OCI-LY3 (cell line): ENCODE measurements around the gene SCN9A.

Experiments used
- EZH2phosphoT487 ChIP-seq: fragments of 200-600 bp; shearing (Covaris generic); IDR thresholded peaks from 2 replicates; pipeline ENCODE4 v1.6.1; 2018; ENCODE audit warnings: antibody characterized with exemption, mixed run types, low read depth
- TF ChIP-seq, protein P1 (sequence below): fragments of 200-600, 300-600 bp; sonication (generic); IDR thresholded peaks from 2 replicates; pipeline ENCODE4 v1.5.1; 2014; ENCODE audit warnings: antibody characterized with exemption, low read length, low read depth

- TF ChIP-seq, protein P1, sequence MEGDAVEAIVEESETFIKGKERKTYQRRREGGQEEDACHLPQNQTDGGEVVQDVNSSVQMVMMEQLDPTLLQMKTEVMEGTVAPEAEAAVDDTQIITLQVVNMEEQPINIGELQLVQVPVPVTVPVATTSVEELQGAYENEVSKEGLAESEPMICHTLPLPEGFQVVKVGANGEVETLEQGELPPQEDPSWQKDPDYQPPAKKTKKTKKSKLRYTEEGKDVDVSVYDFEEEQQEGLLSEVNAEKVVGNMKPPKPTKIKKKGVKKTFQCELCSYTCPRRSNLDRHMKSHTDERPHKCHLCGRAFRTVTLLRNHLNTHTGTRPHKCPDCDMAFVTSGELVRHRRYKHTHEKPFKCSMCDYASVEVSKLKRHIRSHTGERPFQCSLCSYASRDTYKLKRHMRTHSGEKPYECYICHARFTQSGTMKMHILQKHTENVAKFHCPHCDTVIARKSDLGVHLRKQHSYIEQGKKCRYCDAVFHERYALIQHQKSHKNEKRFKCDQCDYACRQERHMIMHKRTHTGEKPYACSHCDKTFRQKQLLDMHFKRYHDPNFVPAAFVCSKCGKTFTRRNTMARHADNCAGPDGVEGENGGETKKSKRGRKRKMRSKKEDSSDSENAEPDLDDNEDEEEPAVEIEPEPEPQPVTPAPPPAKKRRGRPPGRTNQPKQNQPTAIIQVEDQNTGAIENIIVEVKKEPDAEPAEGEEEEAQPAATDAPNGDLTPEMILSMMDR = no peak
- no peak for TF ChIP-seq EZH2phosphoT487
These were observed 137.6 kb downstream of the SCN9A start for GRCh38 chr2:166238176-166238575.
